22Rv1 (cell line): ENCODE measurements around the gene COP1.
"Not testable (repeated sequence)": the region's sequence is repeated elsewhere in the genome, so short reads cannot be mapped to it uniquely, and the experiment has no call there.

ENCODE experiments used
- H3K27ac ChIP-seq: fragments of 450-650 bp; 2 replicates; pipeline ENCODE4 v1.5.1; 2017
- CTCF ChIP-seq: fragments of 450-650 bp; IDR thresholded peaks from 2 replicates; pipeline ENCODE4 v1.5.1; 2017; ENCODE audit warnings: mild to moderate bottlenecking
- ZFX ChIP-seq: fragments of 450-650 bp; IDR thresholded peaks from 2 replicates; pipeline ENCODE4 v1.6.1; 2017; ENCODE audit warnings: antibody characterized with exemption, borderline replicate concordance

The COP1 gene

GRCh38 chr1:176208034-176208433 lies 948 bp upstream of the COP1 start:
- H3K27ac ChIP-seq = peak overlapping the region; percentile 97
- no peak for TF ChIP-seq ZFX
- no peak for TF ChIP-seq CTCF

GRCh38 chr1:176206006-176206960 lies 803 bp downstream of the COP1 start:
- peak; percentile 73; the same call in 1 of the 2 replicates for TF ChIP-seq ZFX
- no peak for TF ChIP-seq CTCF
- H3K27ac ChIP-seq = peak overlapping the region; percentile 97

- peak overlapping the region; percentile 97 for H3K27ac ChIP-seq
- no peak for TF ChIP-seq ZFX
- no peak for TF ChIP-seq CTCF
Measured at GRCh38 chr1:176205332-176205914, 1.7 kb downstream of the COP1 start.

DNA sequence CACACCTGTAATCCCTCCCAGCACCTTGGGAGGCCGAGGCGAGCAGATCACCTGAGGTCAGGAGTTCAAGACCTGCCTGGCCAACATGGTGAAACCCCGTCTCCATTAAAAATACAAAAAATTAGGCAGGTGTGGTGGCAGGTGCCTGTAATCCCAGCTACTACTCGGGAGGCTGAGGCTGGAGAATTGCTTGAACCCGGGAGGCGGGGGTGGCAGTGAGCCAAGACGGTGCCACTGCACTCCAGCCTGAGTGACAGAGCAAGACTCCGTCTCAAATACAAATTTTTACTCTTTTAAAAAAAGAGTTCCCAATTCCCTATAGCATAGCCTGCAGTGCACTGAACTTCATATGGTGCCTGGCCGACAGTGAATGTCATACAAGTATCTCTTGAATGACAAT lies 2.4 kb downstream of the COP1 start:
- not testable (repeated sequence) for H3K27ac ChIP-seq

DNA sequence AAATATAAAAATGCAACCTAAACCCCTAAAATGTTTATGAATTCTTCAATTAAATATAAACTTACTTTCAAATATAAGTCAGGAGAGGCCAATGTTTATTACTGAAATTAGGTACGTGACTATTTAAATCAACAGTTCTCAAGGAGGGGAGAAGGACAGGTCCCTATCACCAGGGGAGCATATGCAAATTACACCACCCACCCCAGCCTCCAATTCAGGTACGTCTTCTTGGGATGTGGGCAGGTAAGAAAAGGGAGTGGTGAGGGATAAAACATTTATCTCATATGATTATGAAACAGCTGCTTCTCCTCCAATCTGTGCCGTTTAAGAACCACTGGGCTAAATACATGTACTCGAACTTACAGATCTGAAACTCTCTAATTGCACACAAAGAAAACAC lies 3.4 kb downstream of the COP1 start:
- TF ChIP-seq ZFX (no peak), CTCF (no peak)
- no peak overlapping the region for H3K27ac ChIP-seq

- no peak for TF ChIP-seq ZFX
- no peak overlapping the region for H3K27ac ChIP-seq
Measured at GRCh38 chr1:176201568-176201967, 5.5 kb downstream of the COP1 start.

GRCh38 chr1:176199707-176200106 lies 7.4 kb downstream of the COP1 start:
- TF ChIP-seq ZFX = no peak
- TF ChIP-seq CTCF = no peak
- H3K27ac ChIP-seq = no peak overlapping the region

GRCh38 chr1:176198413-176198812 lies 8.7 kb downstream of the COP1 start:
- TF ChIP-seq CTCF (no peak), ZFX (no peak)
- H3K27ac ChIP-seq = no peak overlapping the region
